CD4-positive, alpha-beta T cell (primary cell): ENCODE results near the gene SART3. TPM values are rescaled to one million over a fixed set of nuclear protein-coding genes. Genes with fewer than 3 reads are reported as not detected.

Source experiments
- ATAC-seq: fragments of 200-7000 bp; cut with Tn5 transposase; one replicate; pipeline ENCODE4 v1.10.0; 2022; ENCODE audit warnings: mild to moderate bottlenecking; ENCODE audit not compliant: poor library complexity
- CTCF ChIA-PET: fragments of 350-600 bp; sonication (Branson Sonifier 250); formaldehyde crosslinking; loops from one replicate; lab custom pipeline; 2021; ENCODE audit warnings: antibody characterized with exemption, inconsistent platforms; lab: Charles Lee
- POLR2A ChIA-PET: fragments of 350-600 bp; sonication (Branson Sonifier 250); formaldehyde crosslinking; loops from one replicate; lab custom pipeline; 2021; ENCODE audit warnings: antibody characterized with exemption, inconsistent platforms; lab: Charles Lee
- DNase-seq, 14 experiments: peaks; one replicate each; pipeline ENCODE4 v3.0.0-alpha.2; 2013 to 2020; ENCODE audit warnings: mixed read lengths in 2 of 14
- H3K27ac ChIP-seq, 2 donors: one replicate each; pipeline versions ENCODE4 v1.5.1 to v1.7.0; 2013; ENCODE audit warnings: low read length in 2 of 2, low read depth in 1 of 2, mild to moderate bottlenecking in 1 of 2
- H3K27me3 ChIP-seq, 2 experiments: 1 replicate in 1 of 2; 2 replicates in 1 of 2; pipeline versions ENCODE4 v1.6.1 to v1.7.0; 2013; ENCODE audit warnings: low read length in 2 of 2, control low read depth in 1 of 2, mild to moderate bottlenecking in 1 of 2, moderate library complexity in 1 of 2; ENCODE audit not compliant: insufficient read depth in 2 of 2, control insufficient read depth in 1 of 2
- H3K36me3 ChIP-seq: one replicate; pipeline ENCODE4 v1.6.1; 2013; ENCODE audit warnings: low read length, control low read depth; ENCODE audit not compliant: insufficient read depth
- H3K4me1 ChIP-seq: one replicate; pipeline ENCODE4 v1.6.1; 2013; ENCODE audit warnings: low read length, control low read depth; ENCODE audit not compliant: insufficient read depth
- H3K4me3 ChIP-seq: one replicate; pipeline ENCODE4 v1.5.1; 2013; ENCODE audit warnings: mild to moderate bottlenecking, low read length, moderate library complexity
- H3K9me3 ChIP-seq, 2 experiments: 1 replicate in 1 of 2; 2 replicates in 1 of 2; pipeline versions ENCODE4 v1.6.1 to v1.7.0; 2013; ENCODE audit warnings: low read length in 2 of 2, mild to moderate bottlenecking in 2 of 2, control low read depth in 1 of 2, moderate library complexity in 1 of 2; ENCODE audit not compliant: control insufficient read depth in 1 of 2, insufficient read depth in 1 of 2
- H3K27ac Mint-ChIP-seq: one replicate; pipeline ENCODE4 v1.8.0; 2020; ENCODE audit warnings: mixed read lengths
- H3K27me3 Mint-ChIP-seq: one replicate; pipeline ENCODE4 v1.8.0; 2021; ENCODE audit warnings: mixed read lengths
- H3K36me3 Mint-ChIP-seq: one replicate; pipeline ENCODE4 v1.8.0; 2021; ENCODE audit warnings: low read depth, mixed read lengths
- H3K4me1 Mint-ChIP-seq: one replicate; pipeline ENCODE4 v1.8.0; 2021; ENCODE audit warnings: low read depth, mixed read lengths
- H3K4me3 Mint-ChIP-seq: one replicate; pipeline ENCODE4 v1.8.0; 2020; ENCODE audit warnings: mild to moderate bottlenecking, mixed read lengths
- H3K9me3 Mint-ChIP-seq: one replicate; pipeline ENCODE4 v1.8.0; 2020; ENCODE audit warnings: mixed read lengths
- intact Hi-C, 2 experiments: fragments of 100-400 bp; cut with DNase I in 1 of 2; cut with micrococcal nuclease in 1 of 2; formaldehyde crosslinking; loops; one replicate each; pipeline versions ENCODE4 v1.15.1 to v1.9.0; 2023 to 2025; cut with DNase I, micrococcal nuclease
- total RNA-seq, 174 experiments: library from RNA in 2 of 174; stranded (reverse) in 2 of 174; gene quantifications; one replicate each; pipeline ENCODE4 v1.2.3 and lab custom pipeline; 2021 to 2026
- TF ChIP-seq, protein P1 (sequence below): fragments of 200-600 bp; IDR thresholded peaks from one replicate; pipeline ENCODE4 v1.8.0; 2022; ENCODE audit warnings: antibody characterized with exemption, mild to moderate bottlenecking

Gene SART3
- total RNA-seq, 2 experiments from 2014 or later: 95.1 to 104 TPM

DNA sequence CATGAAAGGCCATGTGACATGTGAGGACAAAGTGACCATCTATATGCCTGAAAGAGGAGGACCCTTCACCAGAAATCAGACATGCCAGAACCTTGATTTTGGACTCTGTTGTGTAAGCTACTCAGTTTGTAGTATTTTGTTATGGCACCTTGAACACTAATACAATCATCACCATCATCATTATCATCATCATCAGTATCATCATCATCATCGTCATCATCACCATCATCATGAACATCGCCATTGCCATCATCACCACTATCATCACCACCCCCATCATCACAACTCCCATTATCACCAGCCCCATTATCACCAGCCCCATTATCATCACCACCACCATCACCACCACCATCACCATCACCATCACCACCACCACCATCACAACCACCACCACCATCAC is 17.3 kb upstream of the SART3 start:
- no peak overlapping the region for H3K4me3 Mint-ChIP-seq
- ATAC-seq (no peak), DNase-seq (no peak)
- intact Hi-C loops: no loop called here
- H3K9me3 Mint-ChIP-seq: no peaks in the 10 kb centered on the region
- H3K36me3 ChIP-seq: no peaks in the 10 kb centered on the region
- POLR2A ChIA-PET: no interaction called here
- H3K4me1 ChIP-seq: peaks cover 8% of the 10 kb centered on the region
- no peaks in the 10 kb centered on the region for H3K9me3 ChIP-seq
- no peak overlapping the region for H3K27ac ChIP-seq
- CTCF ChIA-PET: no interaction called here
- H3K36me3 Mint-ChIP-seq: no peaks in the 10 kb centered on the region
- H3K4me1 Mint-ChIP-seq: peaks cover 30% of the 10 kb centered on the region
- no peaks in the 10 kb centered on the region for H3K27me3 Mint-ChIP-seq
- H3K4me3 ChIP-seq: no peak overlapping the region
- no peaks in the 10 kb centered on the region for H3K27me3 ChIP-seq
- no peak overlapping the region for H3K27ac Mint-ChIP-seq
- TF ChIP-seq, protein P1, sequence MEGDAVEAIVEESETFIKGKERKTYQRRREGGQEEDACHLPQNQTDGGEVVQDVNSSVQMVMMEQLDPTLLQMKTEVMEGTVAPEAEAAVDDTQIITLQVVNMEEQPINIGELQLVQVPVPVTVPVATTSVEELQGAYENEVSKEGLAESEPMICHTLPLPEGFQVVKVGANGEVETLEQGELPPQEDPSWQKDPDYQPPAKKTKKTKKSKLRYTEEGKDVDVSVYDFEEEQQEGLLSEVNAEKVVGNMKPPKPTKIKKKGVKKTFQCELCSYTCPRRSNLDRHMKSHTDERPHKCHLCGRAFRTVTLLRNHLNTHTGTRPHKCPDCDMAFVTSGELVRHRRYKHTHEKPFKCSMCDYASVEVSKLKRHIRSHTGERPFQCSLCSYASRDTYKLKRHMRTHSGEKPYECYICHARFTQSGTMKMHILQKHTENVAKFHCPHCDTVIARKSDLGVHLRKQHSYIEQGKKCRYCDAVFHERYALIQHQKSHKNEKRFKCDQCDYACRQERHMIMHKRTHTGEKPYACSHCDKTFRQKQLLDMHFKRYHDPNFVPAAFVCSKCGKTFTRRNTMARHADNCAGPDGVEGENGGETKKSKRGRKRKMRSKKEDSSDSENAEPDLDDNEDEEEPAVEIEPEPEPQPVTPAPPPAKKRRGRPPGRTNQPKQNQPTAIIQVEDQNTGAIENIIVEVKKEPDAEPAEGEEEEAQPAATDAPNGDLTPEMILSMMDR: no peak

DNA sequence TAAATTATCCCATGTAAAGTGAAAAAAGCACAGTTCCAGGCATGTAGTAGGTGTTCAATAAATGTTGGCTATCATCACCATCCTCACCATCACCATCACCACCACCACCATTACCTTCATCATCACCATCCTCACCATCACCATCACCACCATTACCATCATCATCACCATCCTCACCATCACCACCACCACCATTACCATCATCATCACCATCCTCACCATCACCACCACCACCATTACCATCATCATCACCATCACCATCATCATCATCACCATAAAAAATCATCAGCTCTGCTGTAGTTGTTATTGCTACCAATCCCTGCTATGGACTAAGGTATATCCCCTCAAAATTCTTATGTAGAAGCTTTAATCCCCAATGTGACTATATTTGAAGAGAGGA is 16.5 kb upstream of the SART3 start:
- H3K27ac Mint-ChIP-seq: no peak overlapping the region
- H3K27me3 Mint-ChIP-seq: no peaks in the 10 kb centered on the region
- no peaks in the 10 kb centered on the region for H3K9me3 Mint-ChIP-seq
- Histone ChIP-seq H3K36me3 (no peaks in the 10 kb centered on the region), H3K27ac (no peak overlapping the region), H3K4me3 (no peak overlapping the region), H3K27me3 (no peaks in the 10 kb centered on the region), H3K4me1 (peaks cover 9% of the 10 kb centered on the region), H3K9me3 (no peaks in the 10 kb centered on the region)
- intact Hi-C loops: no loop called here
- H3K36me3 Mint-ChIP-seq: no peaks in the 10 kb centered on the region
- no peak for DNase-seq
- no peak for ATAC-seq
- TF ChIP-seq, protein P1: no peak
- peaks cover 38% of the 10 kb centered on the region for H3K4me1 Mint-ChIP-seq
- POLR2A ChIA-PET: interaction anchor here (1.1 to 3.3 kb wide), 3 partner anchors 9 to 40 kb away, joined by 3 to 19 read pairs (median 16); partner anchors contain the start of genes ISCU and SART3
- no peak overlapping the region for H3K4me3 Mint-ChIP-seq
- CTCF ChIA-PET: no interaction called here

DNA sequence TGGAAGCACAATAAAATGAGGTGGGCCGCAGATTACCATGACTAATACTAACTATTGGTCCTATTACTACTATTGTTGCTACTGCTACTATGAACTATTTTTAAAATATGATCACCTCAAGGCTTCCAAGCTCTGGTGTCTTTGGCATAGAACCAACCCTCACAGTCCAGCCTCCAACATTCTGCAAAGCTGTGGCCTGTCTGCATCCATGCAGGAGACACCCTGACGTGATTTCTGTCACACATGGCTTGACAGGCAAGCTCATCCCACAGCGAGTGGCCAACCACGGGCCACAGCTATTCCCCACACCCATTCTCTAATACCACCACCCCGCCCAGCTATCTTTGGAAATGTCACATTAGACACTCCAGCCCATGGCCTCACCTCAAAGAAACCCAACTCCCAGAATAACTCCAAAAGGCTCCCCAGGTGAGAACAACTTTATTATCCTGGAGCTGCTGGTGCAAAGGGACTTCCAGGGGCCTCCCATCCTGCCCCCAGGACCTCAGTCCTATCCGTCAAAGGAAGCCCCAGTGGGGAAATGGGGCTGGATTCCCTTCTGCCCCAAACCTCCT is 15.8 kb upstream of the SART3 start:
- Histone ChIP-seq H3K36me3 (no peaks in the 10 kb centered on the region), H3K4me3 (no peak overlapping the region), H3K27me3 (no peaks in the 10 kb centered on the region), H3K4me1 (peaks cover 15% of the 10 kb centered on the region), H3K27ac (no peak overlapping the region), H3K9me3 (no peaks in the 10 kb centered on the region)
- DNase-seq (no peak), ATAC-seq (no peak)
- H3K4me3 Mint-ChIP-seq: no peak overlapping the region
- no peaks in the 10 kb centered on the region for H3K27me3 Mint-ChIP-seq
- ChIA-PET POLR2A (interaction anchor here (1.1 to 3.3 kb wide), 4 partner anchors 8 to 56 kb away, joined by 3 to 19 read pairs (median 14); partner anchors contain the start of genes ISCU, SART3 and SELPLG), CTCF (interaction anchor here (0.7 kb wide), 1 partner anchor 13 kb away, joined by 3 read pairs; no protein-coding TSS in a partner anchor)
- H3K36me3 Mint-ChIP-seq: no peaks in the 10 kb centered on the region
- H3K27ac Mint-ChIP-seq: peak overlapping the region; percentile 76
- TF ChIP-seq, protein P1: no peak
- H3K4me1 Mint-ChIP-seq: peaks cover 45% of the 10 kb centered on the region
- H3K9me3 Mint-ChIP-seq: no peaks in the 10 kb centered on the region
- intact Hi-C loops: no loop called here
